Measurements from ENCODE around the gene PPP2R2C. TPM values are rescaled to one million over a fixed set of nuclear protein-coding genes. Genes with fewer than 3 reads are reported as not detected.

Gene PPP2R2C
- total RNA-seq, 3 donors from 2014 or later: 0.16 to 0.66 (median 0.44) TPM

DNA sequence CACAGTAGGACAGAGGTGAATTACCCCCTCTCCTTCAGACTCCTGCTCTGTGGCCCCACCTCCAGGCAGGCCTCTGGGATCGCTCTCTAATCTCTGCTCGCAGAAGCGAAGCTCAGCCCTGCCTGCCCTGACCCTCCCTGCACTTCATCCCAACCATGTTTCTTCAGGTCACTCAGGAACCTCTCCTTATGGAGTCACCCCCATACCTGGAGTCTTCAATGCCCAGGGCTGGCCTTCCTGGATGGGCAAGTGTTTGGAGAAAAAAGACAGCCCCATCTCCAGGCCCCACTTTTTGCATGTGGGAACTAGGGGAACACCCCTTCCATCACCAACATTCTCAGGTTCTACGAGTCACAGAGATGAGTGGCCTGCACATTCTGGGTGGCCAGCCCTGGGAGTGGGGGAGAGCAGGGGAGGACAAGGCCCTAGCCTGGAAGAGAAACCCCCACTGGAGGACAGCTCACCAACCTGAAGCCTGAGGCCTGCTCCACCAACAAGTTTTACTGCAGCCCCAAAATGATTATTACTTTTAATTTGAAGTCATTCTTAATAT, 90.8 kb downstream of the PPP2R2C start:
- Histone ChIP-seq H3K36me3 (no peaks in the 10 kb centered on the region), H3K27ac (no peak overlapping the region), H3K4me3 (no peak overlapping the region), H3K4me1 (no peaks in the 10 kb centered on the region), H3K27me3 (peaks cover 0 to 9% of the 10 kb centered on the region in 2 donors), H3K9me3 (no peaks in the 10 kb centered on the region)
- TF ChIP-seq POLR2AphosphoS5 (IDR thresholded peaks at IDR 0.05) (no peak), POLR2A (IDR thresholded peaks at IDR 0.05) (no peak), CTCF (IDR thresholded peaks at IDR 0.05) (no peak)
- DNase-seq (ENCODE audit: low spot score in 2 of 2): no peak
- intact Hi-C loops (cut with DNase I; ENCODE audit: low total_unique reads): no loop called here

DNA sequence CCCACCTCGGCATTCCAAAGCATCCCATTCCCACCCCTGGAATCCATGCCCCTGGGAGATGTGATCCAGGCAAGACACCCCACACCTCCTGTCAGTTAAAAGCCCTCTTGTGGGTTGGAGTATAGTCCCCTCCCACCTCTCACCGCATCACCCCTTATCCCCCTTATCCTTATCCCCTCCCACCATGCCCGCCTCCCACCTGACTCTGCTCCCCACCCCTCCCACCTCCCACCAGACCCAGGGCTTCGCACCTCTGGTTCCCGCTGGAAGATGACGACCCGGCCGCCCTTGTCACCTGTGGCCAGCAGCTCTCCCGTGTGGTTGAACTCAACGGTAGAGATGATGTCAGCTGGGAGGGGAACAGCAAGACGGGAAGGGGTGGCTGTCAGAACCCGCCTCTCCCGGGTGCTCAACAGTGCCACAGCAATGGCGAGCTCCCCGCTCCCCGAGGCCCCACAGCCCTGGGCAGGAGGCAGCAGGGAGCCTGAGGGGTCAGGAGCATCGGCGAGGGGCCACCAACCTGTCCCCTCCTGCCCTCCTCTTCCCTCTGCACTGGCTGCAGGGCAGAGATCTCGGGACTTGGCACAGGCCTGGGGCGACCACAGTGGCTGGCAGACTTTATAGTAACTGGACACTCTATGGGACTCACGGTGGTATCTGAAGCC, 91.5 kb downstream of the PPP2R2C start:
- H3K27me3 ChIP-seq: peaks cover 0 to 9% of the 10 kb centered on the region in 2 donors
- H3K9me3 ChIP-seq: no peaks in the 10 kb centered on the region
- intact Hi-C loops (cut with DNase I; ENCODE audit: low total_unique reads): no loop called here
- TF ChIP-seq CTCF (IDR thresholded peaks at IDR 0.05): no peak
- TF ChIP-seq POLR2A (IDR thresholded peaks at IDR 0.05): no peak
- TF ChIP-seq POLR2AphosphoS5 (IDR thresholded peaks at IDR 0.05): no peak
- H3K4me3 ChIP-seq: no peak overlapping the region
- no peaks in the 10 kb centered on the region for H3K36me3 ChIP-seq
- no peaks in the 10 kb centered on the region for H3K4me1 ChIP-seq
- H3K27ac ChIP-seq: no peak overlapping the region
- DNase-seq (ENCODE audit: low spot score in 2 of 2): no peak

DNA sequence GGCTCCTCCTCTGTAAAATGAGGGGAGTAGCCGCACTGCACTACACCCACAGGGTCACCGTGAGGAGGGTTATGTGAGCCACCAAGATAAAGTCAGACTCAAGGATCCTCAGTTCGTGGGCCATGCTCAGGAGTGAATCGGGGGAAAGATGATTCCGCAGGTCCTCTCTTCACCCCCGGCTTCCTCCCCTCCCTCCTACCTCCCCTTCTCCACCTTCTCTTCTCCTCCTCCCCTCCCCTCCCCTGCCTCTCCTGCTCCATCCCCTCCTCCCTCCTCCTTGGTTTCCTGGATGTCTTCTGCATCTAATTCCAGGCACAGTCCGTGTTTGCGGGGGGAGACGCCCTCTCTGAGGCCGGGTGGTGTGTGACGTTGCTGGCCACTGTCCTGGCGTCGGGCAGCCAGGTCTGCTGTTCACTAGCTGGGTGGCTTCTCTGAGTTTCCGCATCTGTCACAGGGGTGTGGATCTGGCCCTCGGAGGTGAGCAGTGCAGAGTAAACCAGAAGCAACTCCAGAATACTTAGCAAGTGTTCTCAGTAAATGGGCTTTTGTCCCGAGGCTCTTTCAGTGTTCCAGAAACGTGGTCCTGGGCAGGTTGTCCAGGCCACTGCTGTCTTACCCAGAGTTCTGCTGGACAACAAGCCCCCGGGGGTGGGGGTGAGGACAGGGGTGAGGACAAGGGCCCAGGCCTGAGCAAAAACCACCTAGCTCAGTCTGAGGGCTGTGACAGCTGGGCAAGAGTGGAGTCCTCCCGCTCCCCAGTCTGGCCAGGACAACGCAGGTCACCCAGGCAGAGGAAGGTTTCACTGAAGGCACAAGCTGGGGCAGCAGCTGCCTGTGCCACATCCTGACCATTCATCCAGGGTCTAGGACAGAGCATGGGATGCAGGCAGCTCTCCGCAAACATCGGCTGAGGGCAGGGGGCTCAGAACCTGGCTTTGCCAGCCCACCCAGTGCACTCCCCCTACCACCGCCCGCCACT, 92.4 kb downstream of the PPP2R2C start:
- TF ChIP-seq POLR2A (IDR thresholded peaks at IDR 0.05): no peak
- H3K27ac ChIP-seq: no peak overlapping the region
- H3K4me1 ChIP-seq: no peaks in the 10 kb centered on the region
- H3K9me3 ChIP-seq: no peaks in the 10 kb centered on the region
- no peak for DNase-seq (ENCODE audit: low spot score in 2 of 2)
- no peaks in the 10 kb centered on the region for H3K36me3 ChIP-seq
- peaks cover 0 to 9% of the 10 kb centered on the region in 2 donors for H3K27me3 ChIP-seq
- H3K4me3 ChIP-seq: no peak overlapping the region
- intact Hi-C loops (cut with DNase I; ENCODE audit: low total_unique reads): no loop called here

GRCh38 chr4:6378493-6379445, 93.6 kb downstream of the PPP2R2C start:
- H3K36me3 ChIP-seq: no peaks in the 10 kb centered on the region
- TF ChIP-seq CTCF (IDR thresholded peaks at IDR 0.05) (no peak), POLR2A (IDR thresholded peaks at IDR 0.05) (no peak), POLR2AphosphoS5 (IDR thresholded peaks at IDR 0.05) (no peak)
- no peaks in the 10 kb centered on the region for H3K9me3 ChIP-seq
- peaks cover 0 to 9% of the 10 kb centered on the region in 2 donors for H3K27me3 ChIP-seq
- DNase-seq (ENCODE audit: low spot score in 2 of 2): no peak
- no peaks in the 10 kb centered on the region for H3K4me1 ChIP-seq
- intact Hi-C loops (cut with DNase I; ENCODE audit: low total_unique reads): no loop called here
- H3K4me3 ChIP-seq: no peak overlapping the region
- no peak overlapping the region for H3K27ac ChIP-seq
